GM21737 (cell line): ENCODE data around the gene ANO2.
"Not testable (repeated sequence)": the region's sequence is repeated elsewhere in the genome, so short reads cannot be mapped to it uniquely, and the experiment has no call there.

Experiments used
- ATAC-seq: cut with Tn5 transposase; IDR thresholded peaks from one replicate; pipeline ENCODE4 v1.9.1; 2021; ENCODE audit warnings: mild to moderate bottlenecking, moderate library complexity; ENCODE audit not compliant: unreplicated experiment

ANO2 gene

DNA sequence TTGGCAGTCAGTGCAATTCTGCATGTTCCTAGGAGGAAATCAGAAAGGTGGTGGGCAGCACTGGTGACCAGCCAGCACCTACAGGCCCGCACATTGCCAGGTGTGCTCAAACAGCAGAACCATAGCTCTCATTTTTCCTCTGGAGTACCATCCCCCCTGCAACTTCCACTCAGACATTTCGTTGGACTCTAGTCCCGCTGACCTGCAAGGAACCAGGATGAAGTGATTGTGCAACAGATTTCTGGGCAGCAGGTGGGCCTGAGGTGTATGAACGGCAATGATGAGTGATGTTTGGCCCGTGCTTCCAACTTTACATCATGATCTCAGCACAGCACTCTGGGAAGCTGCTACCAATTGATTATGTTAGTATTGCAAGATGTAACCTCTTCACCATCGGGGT lies 383.2 kb downstream of the ANO2 start:
- no peak for ATAC-seq

DNA sequence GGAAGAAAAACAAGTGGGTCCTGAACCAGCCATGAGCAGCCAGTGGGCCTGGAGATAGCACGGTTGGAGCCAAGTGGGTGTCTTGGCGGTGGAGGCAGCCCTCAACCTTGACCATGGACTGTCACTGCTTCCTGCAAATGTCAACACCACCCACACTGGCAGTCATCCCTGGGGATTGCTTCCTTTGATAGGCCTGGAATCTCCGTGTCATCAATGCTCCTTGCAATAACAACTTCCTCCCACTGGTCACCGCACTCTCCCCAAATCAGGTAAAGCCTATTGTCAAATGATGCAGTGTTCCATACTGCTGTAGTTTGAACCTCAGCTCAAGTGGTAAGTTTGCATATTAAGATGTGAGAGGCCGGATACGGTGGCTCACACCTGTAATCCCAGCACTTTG lies 384.0 kb downstream of the ANO2 start:
- ATAC-seq, result no peak

DNA sequence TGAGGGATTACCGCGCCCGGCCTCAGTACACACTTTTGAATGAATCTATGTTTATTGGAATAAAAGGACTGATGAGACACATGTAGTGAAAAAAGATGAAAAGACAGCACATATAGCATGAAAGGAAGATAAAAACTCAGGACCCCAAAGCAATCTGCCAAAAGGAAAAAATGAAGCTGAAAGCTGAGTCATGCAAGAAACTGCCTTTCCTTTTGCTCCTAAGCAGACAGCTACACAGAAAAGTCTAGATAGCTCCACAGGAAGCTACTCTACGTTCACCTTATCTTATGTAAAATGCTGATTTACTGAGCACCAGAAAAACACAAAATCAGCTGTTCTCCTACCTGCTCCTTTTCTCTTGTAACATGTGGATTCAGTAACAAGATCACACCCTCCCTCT lies 384.8 kb downstream of the ANO2 start:
- no peak for ATAC-seq

DNA sequence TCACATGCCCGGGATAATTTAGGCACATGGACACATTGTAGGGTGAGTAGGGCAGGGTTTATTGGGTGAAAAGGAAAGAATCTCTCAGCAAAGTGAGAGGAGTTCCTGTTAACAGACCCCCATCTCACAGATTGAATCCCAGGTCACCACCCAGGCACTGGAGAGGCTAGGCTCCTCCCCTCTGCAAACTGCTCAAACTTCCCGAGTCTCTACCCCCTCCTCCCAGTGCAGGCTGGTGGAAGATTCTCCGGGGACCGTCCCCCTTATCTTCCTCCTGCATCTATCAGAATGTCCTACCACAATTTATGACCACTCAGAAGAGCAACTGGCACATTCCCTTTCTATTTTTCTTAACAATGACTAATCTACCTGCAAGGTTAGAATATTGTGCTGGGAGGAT lies 387.2 kb downstream of the ANO2 start:
- no peak for ATAC-seq

DNA sequence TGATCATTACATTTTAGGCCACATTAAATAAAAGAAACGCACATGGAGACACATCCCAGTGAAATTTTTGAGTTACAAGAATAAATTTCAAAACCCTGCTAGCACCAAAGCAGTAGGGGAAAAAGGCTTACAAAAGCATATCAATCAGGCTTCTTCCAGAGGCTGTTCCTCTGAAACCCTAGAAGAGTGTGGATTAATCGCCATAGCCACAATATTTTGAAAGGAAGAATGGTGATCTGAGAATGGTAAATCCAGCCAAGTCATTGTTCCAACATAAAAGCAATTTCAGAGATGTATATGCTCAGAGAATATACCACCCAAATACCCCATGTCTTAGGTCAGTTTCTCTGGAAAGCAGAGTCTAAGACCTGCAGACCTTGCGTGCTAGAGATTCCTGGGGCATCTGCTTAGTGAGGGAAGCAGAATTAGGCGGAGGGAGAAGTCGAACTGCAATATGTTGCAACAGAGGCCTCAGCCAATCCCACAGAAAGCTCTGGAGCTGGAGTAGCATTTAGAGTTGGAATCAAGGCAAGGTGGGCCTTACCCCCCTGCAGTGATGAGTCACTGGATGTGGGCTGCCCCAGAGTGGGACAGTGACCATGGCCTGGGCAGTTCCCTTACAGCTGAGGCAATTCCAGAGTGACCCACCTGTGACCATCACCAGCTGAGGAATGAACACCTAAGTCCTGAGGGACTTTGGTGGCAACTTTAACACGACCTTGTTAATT lies 387.9 kb downstream of the ANO2 start:
- ATAC-seq, result no peak

DNA sequence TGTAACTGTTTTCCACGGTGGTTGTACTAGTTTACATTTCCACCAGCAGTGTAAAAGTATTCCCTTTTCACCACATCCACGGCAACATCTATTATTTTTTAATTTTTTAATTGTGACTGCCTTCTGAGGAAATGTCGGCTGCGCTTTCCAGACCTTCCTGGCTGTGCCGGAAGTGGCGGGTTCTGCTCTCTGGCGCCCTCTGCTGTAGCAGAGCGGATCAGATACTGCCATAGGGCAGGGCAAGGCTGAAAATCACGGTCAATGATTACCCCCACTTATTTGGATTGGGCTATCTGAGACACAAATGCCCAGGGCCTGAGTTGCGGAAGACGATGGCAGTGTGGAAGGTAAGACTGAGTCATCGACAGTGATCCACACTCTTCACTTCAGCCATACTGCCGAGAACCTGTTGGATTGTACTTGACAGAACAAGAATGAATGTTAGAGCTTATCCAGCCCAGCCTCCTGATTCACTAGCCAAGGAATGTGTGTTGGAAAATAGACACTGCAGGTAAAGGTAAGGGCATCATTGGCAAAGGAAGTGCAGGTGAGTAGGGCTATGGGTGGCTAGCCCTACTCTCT lies 388.9 kb downstream of the ANO2 start:
- ATAC-seq, result no peak

DNA sequence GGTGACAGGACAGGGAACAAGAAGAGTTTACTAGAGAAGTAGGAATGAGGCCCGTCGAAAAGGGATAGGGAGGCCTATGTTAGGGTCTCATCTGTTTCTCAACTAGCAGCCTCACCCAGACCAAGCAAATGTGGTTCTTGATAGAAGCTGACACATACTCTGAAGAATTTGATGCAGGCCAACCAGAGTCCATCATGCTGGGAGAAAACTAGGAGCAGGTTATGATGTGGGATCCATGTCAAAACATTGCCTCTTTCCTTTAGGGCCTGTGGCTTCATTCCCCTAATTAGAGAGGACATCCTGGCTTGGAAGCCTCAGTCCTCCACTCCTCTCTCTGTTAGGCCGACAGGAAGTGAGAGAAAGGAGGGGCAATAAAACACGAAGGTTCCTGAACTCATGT lies 390.3 kb downstream of the ANO2 start:
- ATAC-seq, result no peak

DNA sequence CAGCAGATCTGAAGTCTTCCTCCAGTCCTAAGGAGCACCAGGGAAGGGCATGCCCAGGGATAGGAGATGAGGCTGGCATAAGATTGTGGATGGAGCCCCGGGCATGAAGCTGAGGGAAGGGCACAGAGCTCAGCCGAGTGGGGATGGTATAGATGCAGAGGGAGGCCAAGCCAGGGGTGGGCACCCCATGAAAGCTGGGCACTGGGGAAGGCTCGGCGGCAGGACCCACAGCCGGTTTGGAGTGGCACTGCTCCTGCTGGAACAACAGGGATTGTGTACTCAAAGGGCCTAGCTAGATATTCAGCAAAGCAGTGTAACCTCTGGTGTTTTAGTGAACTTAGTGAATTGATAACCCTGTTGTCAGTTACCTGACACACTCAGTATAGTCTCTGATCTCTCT lies 396.0 kb downstream of the ANO2 start:
- no peak for ATAC-seq

DNA sequence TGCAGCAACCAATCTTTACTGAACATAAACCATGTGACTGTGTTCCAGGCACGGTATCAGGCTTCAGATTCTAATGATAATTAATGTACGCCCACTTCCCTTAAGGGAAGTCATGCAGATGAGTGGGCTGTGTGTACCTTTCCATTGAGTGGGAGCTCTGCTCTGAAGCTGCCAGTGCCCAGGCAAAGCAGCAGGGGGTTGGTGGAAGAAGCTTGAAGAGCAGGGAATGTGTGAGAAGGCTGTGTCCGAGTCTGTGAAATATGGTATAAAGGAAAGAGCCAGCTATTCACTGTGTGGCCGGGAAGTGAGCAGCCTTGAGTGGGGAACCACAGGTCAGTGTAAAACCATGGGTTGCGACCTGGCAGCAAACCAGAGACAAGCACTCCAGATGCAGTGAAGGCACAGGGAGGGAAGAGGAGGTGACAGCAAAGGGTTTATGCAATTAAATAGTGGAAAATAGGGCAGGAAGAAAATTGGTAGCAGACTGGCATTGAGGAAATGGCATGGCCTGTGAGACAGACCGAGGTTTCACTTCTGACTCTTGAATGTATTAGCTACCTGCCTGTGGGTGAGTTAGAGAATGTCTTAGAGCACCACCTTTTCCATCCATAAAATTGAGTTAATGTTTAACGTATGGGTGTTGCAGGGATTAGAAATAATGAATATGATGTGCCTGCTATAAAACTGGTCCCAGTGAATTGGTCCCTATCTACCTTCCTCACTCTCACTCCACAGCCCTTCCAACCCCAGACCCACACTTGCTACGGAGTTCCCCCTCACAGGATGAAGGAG lies 396.7 kb downstream of the ANO2 start:
- no peak for ATAC-seq

DNA sequence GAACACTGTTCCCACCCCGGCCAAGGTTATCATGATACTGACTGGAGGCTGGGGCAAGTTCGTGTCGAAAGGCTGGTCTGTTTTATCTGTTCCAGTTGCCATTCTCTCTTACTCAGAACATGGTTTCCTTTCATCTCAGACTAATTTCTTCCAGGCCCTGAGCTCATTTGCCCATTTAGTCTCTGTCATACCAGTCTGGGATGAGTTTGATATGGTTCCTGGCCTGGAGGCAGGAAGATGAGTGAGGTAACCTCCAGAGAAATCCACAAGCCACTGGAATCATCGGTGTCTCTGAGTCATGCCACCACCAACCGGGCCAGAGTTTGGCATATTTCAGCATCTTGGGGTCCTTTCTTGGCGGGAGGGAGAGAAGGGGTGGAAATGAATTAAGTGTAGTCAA lies 398.4 kb downstream of the ANO2 start:
- ATAC-seq, result no peak

DNA sequence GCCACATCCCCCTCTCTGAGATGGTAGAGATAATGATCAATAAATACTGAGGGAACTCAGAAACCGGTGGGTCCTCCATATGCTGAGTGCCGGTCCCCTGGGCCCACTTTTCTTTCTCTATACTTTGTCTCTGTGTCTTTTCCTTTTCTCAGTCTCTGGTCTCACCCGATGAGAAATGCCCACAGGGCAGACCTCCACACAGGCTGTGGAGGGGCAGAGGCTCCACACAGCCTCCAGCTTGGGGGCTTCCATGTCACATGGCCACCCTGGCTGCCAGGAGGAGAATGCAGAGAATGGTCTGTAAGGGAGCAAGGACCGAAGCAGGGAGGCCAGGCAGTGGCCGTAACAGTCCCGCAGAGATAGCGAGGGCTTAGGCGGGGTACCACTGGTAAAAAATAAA lies 407.3 kb downstream of the ANO2 start:
- no peak for ATAC-seq

DNA sequence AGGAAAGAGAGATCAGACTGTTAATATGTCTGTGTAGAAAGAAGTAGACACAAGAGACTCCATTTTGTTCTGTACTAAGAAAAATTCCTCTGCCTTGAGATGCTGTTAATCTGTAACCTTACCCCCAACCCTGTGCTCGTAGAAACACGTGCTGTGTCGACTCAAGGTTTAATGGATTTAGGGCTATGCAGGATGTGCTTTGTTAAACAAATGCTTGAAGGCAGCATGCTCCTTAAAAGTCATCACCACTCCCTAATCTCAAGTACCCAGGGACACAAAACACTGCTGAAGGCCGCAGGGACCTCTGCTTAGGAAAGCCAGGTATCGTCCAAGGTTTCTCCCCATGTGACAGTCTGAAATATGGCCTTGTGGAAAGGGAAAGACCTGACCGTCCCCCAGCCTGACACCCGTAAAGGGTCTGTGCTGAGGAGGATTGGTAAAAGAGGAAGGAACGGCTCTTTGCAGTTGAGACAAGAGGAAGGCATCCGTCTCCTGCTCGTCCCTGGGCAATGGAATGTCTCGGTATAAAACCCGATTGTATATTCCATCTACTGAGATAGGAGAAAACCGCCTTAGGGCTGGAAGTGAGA lies 407.9 kb downstream of the ANO2 start:
- ATAC-seq, result not testable (repeated sequence)

DNA sequence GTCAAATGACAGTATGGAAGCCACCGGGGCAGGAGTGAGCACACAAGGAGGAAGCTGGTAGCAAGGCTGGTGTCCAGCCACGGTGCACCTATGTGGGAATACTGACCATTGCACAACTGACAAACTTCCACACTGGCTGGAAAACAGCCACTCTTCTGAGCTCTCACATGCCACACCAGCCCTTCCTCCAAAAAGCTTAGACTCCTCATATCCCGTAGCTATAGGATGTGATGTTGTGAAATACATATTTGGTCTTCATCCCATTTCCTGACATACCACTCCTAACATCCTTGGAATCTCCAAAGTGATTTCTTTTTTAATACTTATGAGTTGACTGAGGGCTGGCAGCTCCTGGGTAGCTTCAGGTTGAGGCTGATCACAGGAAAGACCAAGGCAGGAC lies 409.5 kb downstream of the ANO2 start:
- ATAC-seq, result no peak

DNA sequence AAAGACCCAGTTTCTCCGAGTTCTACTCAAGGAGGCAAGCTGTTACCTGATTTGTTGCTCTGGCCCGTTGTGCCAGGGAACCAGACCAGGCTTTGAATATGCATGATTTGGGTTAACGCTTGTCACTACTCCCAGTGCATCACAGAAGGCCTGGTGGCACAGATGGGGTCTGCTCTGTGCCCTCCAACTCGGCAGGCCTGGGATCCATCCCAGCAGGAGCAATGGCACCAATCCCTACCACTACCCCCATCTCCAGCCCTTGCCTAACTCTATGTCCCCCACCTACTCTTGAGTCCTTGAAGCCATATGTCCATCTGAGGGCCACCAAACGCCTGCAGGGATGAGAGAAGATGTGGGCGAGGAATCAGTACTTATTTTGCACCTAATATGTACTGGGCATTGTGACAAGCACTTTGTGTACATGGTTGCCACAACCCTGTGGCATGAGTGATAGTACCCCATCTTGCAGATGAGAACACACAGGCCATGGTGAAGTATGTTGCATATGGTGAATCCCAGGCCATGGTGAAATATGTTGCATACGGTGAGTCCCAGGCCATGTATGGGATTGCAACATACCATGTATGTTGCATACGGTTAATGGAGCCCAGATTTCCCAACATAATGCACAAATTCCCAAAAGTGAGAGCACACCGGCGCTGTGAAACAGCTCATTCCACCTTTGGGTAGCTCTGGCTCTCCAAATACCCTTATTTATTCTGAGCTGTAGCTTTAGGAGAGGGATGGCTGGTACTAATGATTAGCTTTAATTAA lies 410.4 kb downstream of the ANO2 start:
- no peak for ATAC-seq

DNA sequence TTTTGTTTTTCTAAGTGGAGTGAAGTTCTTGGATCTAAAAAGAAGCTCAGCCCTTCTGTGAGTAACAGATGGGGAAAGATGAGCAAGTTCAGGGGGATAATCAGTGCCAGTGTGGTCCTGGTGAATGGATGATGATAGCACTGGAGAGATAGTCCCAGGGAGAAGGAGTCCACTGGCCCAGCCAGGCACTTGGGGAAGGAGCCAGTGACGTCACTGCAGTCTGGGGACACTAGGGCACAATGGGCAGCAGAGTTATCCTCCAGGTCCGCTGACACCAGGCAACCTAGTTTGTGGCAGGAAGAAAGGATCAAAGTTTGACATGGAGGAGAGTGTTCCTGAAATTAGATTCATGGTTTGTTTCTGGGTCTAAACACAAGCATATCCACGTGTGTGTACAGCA lies 411.7 kb downstream of the ANO2 start:
- ATAC-seq, result no peak

DNA sequence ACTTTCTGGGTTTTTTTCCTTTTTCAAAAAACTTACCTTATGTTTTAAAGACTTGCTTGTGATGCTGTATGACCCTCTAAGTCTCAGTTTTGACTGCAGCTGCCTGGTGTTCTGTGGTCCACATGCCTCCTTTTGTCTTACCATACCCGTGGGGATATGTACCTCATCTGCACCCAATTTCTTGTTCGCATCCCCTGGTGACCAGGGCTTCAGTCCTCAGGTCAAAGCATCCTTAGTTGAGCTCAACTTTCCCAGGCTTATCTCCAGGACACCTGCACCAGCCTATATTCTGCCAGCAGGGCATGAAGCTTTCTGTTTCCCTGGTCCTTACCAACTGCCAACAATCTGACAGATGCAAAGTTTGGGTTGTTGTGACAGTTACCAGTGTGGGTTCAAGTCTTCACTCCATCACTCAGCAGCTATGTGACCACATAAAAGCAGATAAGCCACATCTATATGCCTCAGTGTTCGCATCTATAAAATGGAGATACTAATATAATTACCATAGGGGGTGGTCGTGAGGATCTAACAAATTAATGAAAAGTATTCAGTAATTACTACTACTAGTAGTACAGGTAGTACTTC lies 419.2 kb downstream of the ANO2 start:
- ATAC-seq, result no peak

DNA sequence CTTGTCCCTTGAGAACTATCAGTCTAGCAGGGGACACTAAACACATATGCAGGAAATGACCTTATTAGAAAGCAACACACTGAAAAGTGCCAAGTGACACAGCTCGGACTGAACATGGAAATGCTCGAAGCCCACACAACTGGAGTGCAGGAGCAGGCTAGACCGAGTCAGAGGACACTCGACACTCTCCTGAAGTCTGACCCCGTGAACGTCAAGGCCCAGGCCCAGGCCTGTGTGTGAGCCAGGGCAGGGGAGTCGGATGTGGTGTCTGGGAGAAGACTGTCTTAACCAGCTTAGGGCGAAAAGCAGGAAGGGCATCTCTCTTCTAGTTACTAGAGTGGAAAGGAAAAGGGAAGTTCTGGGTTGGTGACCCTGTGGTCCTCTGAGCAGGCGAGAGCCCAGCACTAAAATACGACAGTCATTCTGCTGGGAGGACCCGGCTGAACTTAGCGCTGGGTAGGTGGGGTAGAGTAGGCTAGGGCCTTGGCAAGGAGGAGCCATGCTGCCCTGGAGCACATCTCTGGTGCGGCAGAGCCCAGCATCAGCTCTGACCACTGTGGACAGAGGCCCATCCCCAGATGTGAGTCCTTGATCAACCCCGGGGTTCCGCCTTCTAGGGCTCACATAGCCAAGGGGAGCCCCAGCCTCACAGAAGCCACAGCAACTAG lies 420.2 kb downstream of the ANO2 start:
- no peak for ATAC-seq

DNA sequence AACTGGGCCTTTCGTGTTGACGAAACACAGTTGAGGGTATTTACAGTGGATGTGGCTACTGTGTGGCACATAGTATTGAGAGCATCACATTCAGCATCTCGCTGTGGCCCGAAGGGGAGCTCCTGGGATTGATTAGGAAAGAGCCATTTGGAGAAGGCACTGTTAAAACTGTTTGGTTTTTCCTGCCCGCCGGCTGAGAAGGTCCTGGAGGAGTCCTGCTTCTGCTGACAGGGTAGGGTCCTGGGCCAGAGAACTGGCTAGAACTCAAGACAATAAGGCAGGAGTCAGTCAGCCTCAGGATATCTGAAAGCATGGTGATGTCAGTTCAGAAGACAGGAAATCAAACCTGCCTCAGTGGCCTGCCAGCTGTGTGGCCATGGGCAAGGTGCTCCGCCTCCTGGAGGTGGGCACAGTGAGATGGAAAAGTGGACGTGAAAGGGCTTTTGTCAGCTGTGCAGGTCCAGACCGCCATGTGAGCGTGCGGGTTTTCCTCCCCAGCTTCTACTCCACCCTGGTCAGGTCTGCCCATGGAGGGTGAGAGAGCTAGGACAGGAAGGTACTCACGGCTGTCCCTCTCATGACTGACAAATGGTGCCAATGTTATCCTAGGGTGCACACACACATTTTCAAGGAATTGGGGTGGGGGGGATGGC lies 420.8 kb downstream of the ANO2 start:
- ATAC-seq, result no peak

DNA sequence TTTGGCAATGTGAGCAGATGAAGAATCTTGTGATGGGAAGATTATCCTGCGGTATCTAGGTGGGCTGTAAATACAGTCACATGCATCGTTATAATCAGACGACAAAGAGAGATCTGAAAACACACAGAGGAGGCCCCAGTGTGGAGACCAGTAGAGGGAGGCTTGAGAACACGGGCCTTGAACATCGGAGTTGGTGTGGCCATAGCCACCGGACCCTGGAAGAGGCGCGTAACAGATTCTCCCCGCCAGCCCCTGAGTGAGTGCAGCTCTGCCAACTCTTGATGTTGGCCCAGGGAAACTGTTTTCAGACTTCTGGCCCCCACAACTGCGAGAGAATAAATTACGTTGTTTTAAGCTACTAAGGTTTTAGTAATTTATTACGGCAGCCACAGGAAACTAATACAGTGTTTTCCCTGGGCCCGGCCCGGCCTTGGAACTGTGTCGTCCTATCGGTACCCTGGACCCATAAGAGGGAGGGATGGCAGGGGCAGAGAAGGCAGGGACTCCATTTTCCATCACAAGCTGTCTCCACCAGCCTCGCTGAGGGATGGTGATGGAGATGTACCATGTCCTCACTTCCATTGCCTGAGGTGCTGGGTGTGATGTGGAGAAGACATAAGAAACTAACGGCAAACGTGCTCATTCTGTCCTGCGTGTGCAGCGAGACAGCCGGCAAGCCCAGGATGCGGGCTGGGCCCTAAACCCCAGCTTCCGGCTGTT lies 421.5 kb downstream of the ANO2 start:
- no peak for ATAC-seq
